ENCODE data around the gene HTT.
A peak's percentile ranks its signal among the peaks of the same experiment; 100 is the strongest.
"Not testable (repeated sequence)": the region's sequence is repeated elsewhere in the genome, so short reads cannot be mapped to it uniquely, and the experiment has no call there.

Gene HTT

GRCh38 chr4:3082925-3083515 lies 8.5 kb downstream of the HTT start:
- no peak for DNase-seq (ENCODE audit: low read depth, low spot score)

DNA sequence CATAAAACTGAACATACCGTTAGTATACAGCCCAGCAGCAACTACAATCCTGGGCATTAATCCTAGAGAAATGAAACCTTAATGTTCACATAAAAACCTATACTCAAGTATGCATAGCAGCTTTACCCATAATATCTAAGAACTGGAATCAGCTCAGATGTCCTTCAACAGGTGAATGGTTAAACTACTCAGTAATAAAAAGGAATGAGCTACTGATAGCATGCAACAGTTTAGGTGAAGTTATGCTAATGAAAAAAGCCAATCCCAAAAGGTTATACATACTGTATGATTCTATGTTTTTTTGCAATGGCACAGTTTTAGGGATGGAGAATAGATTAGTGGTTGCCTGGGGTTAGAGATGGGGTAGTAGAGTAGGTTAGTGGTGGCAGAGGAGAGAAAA lies 9.3 kb downstream of the HTT start:
- no peak for DNase-seq (ENCODE audit: low read depth, low spot score)

- DNase-seq (ENCODE audit: low read depth, low spot score), result no peak
Observed at GRCh38 chr4:3085948-3086670, 11.6 kb downstream of the HTT start.

- no peak for DNase-seq (ENCODE audit: low read depth, low spot score)
Observed at GRCh38 chr4:3087115-3087797, 12.8 kb downstream of the HTT start.

DNA sequence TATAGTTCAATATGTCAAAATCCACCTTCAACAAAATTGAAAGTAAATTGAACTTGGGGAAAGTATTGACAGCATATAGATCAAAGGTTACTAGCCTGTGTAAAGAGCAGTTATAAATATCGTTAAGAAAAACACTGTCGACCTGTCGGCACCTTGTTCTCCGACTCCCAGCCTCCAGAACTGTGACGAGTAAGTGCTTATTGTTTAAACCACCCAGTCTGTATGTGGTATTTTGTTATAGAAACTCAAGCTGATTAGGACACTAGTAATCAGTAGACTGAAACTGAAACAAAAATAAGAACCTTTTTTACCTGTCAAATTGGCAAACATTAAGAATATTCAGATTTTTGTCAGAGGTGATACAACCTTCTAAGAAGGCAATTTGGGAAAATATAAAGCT lies 17.0 kb downstream of the HTT start:
- no peak for DNase-seq (ENCODE audit: low read depth, low spot score)

GRCh38 chr4:3094701-3095100 lies 20.2 kb downstream of the HTT start:
- not testable (repeated sequence) for DNase-seq (ENCODE audit: low read depth, low spot score)

DNA sequence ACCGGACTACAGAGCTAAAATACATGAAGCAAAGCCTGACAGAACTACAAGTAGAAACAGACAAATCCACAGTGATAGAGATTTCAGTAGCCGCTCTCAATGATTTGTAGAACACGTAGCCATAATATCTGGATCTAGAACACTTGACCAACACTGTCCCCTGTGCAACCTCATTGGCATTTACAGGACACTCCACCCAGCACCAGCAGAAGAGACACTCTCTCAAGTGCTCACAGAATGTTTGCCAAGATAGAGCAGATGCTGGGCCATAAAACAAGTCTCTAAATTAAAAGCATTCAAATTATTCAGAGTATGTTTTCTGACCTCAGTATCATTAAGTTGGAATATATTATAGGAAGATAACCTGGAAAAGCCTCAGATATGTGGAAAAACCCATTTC lies 21.7 kb downstream of the HTT start:
- DNase-seq (ENCODE audit: low read depth, low spot score), result no peak

DNA sequence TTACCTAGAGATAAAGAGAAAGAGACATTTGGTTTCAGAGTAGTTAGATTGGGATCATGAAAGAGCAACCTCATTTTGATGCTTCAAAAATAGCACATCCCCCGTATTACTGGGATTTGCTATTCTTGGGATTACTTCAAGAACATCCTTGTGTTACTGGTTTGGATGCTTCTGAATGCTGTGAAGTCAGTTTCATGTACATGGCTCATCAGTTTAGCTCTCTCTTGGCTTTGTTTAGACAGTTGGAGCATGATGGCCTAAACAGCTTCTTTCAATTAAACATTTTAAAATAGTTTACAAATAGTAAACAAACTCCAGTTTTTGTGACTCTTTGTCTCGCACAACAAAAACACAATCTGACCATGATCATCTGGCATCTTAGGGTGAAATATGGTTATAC lies 23.9 kb downstream of the HTT start:
- no peak for DNase-seq (ENCODE audit: low read depth, low spot score)

DNA sequence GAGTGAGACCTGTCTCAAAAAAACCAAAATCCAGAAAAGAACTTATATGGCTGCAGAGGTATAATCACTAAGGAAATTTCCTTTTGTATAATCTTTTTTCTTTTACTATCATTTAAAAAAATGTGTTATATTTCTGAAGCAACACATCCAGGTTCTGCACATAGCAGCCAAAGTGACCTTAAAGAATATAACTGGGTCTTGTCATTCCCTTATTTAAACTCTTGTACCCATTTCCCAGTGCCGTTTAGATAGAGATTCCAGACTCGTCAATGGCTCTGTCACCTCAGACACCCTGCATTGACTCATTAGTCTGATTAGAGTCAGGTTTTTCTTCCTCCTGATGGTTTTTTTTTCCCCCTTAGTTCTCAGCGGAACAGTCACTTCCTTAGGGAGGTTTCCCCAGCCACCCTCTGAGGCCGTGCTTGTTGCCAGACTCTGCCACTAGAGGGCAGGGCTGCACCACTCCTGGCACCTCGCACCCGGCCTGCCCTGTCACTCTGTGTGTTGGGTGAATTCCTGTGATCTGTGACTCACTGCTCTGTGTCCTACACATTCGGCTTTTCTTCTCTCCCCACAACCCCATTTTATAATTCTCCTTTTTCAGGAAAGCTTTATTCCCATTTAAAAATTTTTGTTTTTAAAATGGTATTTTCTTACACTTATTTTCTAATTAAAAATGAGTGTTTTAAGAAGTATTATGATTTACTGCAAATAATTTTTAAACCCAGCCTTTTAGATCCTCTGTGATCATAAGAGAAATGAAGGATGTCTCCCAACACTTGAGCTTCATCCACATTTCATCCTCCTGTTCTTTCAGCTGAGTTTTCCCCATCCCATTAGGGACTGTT lies 32.1 kb downstream of the HTT start:
- DNase-seq (ENCODE audit: low read depth, low spot score), result peak; percentile 46

- no peak for DNase-seq (ENCODE audit: low read depth, low spot score)
Observed at GRCh38 chr4:3107271-3107670, 32.8 kb downstream of the HTT start.

DNA sequence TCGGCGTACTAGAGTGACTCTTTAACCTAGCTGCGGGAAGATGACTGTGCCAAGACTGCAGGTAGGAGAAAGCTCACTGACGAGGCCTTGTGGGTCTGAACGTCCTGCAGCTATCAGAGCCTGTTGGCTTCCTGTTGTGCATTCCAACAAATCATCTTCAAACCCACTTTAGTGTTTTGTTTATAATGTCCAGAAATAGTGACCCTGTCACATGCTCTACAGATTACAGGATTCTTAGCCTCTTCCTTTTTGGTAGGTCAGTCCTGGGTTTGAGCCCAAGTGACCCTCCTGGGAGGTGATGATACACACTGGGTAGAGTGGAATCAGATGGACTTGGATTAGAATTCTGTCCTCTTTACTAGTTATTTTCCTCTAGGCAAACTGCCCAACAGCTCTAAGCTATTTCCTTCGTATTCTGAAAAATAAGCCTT lies 33.2 kb downstream of the HTT start:
- no peak for DNase-seq (ENCODE audit: low read depth, low spot score)

- no peak for DNase-seq (ENCODE audit: low read depth, low spot score)
Observed at GRCh38 chr4:3108211-3108610, 33.7 kb downstream of the HTT start.

DNA sequence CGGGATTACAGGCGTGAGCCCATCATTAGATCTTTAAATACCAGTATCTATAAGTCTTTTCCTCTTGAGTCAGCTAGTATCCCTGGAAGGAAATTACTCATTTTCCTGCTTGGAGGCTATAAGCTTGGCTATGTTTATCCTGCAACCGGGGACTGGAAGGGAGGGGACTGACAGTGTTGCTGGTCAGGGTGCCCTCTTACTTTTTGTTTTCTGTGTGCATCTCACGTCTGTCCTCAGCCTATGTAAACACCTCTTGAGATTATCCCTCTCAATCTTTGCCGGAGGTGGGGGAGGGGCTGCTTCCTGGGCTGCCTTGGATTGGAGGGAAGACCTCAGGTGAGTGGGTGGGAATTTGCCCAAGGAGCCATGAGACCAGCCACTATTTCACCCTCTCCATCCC lies 37.0 kb downstream of the HTT start:
- no peak for DNase-seq (ENCODE audit: low read depth, low spot score)

- no peak for DNase-seq (ENCODE audit: low read depth, low spot score)
Observed at GRCh38 chr4:3112201-3112600, 37.7 kb downstream of the HTT start.

DNA sequence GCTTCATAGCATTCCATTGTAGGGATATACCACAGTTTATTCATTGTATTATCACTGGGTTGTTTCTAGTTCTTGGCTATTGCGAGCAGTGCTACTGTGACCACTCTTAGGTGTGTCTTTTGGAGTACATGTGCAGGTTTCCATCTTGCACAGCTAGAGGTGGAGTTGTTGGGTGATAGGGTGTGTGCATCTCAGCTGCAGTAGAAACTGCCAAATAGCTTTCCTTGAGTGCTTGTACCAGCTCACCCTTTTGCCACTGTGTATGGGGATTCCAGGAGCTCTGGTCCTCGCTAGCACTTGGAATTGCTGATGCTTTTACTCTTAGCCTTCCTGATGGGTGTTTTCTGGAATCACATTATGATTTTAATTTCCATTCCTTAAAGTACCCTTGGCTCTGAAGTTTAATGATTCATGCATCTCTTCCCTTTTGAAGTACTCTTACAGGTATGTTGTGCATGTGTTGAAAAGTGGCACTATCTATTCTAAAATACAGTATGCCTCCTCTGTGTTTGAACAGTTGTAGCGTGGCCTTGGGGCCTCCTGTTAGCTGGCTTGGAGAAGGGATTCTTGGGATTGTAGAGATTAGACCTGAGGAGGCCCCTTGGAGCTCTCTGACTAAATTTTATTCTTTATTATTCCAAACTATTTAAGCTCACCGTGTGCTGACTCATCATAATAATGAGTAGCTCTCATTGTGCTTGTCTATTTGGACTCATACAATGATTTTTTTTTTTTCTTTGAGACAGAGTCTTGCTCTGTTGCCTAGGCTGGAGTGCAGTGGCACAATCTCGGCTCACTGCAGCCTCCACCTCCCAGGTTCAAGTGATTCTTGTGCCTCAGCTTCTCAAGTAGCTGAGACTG lies 38.4 kb downstream of the HTT start:
- DNase-seq (ENCODE audit: low read depth, low spot score), result no peak

DNA sequence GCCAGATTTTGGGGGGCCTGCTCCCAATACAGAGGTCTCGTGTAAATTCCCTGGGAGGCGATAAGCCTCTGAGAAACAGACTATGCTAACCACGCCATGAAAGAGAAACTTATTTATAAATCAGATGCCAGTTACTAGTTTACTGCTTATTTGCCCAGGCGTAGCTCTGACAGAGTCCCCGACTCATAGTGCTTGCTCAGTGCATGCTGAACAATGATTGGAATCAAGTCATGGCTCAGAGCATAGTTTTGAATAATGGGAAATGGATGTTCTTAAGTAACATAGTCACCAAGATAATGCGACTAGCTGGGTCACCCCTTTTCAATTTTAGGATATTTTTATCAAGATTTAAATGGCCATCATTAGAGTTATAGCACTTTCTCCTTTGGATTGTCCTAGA lies 39.9 kb downstream of the HTT start:
- no peak for DNase-seq (ENCODE audit: low read depth, low spot score)

DNA sequence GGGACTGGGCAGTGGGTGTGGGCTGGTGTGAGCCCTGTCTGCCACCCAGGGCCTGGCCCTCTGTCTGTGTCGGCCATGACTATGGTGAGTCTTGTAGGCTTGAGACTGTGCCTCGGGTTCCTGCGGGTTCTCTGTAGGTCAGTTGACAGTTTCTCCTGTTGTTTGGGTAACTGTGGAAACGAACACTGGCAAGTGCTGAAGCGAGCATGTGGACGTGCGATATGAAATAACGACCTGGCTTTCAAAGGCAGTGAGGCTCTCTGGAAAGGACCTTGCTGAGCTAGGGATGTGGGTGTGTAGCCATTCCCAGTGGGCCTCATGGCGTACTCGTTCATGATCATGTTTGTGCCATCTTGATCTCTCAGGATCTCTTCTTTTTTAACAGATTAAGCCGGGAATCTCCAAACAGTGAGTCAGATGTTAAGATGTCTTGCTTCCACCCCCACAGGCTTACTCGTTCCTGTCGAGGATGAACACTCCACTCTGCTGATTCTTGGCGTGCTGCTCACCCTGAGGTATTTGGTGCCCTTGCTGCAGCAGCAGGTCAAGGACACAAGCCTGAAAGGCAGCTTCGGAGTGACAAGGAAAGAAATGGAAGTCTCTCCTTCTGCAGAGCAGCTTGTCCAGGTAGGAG lies 41.3 kb downstream of the HTT start:
- DNase-seq (ENCODE audit: low read depth, low spot score), result no peak

- DNase-seq (ENCODE audit: low read depth, low spot score), result no peak
Observed at GRCh38 chr4:3116955-3117354, 42.5 kb downstream of the HTT start.

GRCh38 chr4:3118312-3118711 lies 43.8 kb downstream of the HTT start:
- no peak for DNase-seq (ENCODE audit: low read depth, low spot score)

DNA sequence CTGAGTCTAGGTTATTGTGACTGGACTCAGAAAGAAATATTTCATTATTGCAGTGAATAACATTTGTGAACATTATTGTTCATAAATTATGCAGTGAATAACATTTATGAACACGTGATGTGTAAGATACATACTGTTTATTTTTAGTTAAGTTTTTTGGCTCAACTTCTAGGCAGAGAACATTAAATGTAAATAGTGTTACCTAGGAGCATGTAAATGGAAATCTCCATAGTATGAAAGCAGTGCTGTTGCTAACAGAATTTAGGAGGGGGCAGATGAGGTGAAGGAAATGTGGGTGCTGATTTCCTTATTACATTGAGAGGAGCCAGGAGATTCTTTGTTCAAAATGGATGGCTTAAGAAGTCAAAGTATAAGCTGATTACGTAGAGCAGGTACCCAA lies 45.0 kb downstream of the HTT start:
- DNase-seq (ENCODE audit: low read depth, low spot score), result no peak

- no peak for DNase-seq (ENCODE audit: low read depth, low spot score)
Observed at GRCh38 chr4:3121110-3121509, 46.6 kb downstream of the HTT start.

All from brain pericyte (primary cell).